Measurements from ENCODE around the gene MYH9.

MYH9 gene

DNA sequence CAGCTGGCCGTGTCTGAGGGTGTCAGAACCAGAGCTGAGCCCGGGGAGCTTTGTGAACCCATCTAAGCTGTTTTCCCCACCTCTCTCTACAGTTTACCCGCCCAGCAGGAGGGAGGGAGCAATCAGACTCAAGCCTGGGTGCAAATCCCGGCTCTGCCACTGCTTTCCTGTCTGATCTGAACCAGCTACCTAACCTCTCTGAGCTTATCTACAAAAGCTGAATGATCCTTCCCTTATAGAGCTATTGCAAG lies 148.7 kb downstream of the MYH9 start:
- DNase-seq: no peak

GRCh38 chr22:36238373-36239149 lies 149.2 kb downstream of the MYH9 start:
- DNase-seq: no peak

- no peak for DNase-seq
Measured at GRCh38 chr22:36237462-36238372, 150.1 kb downstream of the MYH9 start.

GRCh38 chr22:36236388-36237319 lies 151.1 kb downstream of the MYH9 start:
- DNase-seq: no peak

DNA sequence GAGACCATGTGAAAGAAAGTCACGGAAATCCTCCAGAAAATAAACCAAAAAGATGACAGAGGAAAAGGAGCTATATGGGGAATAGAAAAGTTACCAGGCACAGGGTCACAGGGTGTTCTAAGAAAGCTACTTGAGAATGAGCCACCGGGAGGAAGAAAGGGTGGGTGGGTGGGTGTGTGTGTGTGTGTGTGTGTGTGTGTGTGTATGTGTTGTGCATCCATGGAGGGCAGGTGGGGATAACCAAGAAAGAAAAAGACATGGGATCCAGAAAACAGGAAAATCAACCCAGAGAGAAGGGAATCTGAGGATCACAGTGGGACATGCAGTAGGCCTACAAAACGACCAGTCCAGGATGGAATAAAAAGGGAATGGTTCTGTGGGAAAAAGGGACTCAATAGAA lies 152.2 kb downstream of the MYH9 start:
- no peak for DNase-seq

- DNase-seq: no peak
Measured at GRCh38 chr22:36234919-36235318, 152.8 kb downstream of the MYH9 start.

GRCh38 chr22:36234213-36234612 lies 153.6 kb downstream of the MYH9 start:
- DNase-seq: no peak

DNA sequence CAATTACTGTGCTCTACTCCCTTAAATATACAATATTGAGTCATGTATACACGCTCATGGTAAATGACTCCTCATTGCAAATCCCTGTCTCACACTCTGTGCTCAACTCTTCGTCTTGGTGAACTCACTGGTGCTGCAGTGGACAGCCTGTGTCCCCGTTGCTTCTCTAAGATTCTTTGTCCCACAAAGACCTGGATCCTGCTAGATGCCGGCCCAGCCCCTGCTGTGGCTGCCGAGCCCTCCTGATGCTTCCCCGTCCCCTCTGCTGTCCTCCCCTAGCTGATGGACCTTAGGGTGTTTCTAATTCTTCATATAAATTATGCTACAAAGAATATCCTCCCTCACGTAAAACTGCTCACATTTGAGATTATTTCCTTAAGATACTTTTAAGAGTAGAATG lies 154.0 kb downstream of the MYH9 start:
- no peak for DNase-seq

DNA sequence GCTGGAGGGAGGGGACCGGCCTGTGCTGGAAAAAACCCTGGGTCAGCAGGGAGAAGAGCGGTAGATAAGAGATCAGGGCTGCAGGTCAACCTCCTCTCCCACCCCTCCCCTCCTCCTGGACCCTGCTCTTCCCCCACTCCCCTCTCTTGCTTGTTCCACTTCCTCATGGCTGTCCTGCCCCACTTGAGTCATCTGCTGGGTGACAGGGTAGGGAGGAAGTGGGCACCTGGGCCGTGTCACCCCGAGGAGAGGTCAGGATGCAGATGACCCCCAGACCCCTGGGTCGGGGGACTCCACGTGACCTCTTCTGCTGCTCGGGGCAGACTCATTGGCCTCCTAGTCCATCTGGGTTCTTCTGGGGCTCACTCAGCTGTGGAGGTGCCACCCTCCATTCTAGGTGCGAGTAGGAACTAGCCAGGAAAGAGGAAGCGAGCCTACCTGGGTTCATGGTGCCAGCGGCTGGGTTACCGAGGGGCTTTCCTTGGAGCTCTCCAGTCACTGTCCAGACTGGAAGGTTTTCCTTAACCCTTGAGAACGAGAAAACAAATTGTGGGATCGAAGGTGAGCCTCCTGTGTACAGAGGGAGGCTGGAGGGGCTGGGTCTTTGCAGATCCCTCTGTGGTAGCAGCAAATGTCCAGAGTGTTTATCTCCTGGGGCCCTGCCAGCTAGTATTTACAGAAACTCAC lies 154.9 kb downstream of the MYH9 start:
- no peak for DNase-seq

Measured in T-helper 9 cell (primary cell).